OCI-LY7 (cell line): ENCODE measurements around the gene JAM3.

ENCODE experiments used
- CTCF ChIP-seq: fragments of 200-600 bp; sonication (generic); conservative IDR thresholded peaks from 2 replicates; pipeline ENCODE4 v1.5.1; 2014; ENCODE audit warnings: mild to moderate bottlenecking, antibody characterized with exemption, low read length, moderate library complexity, mixed read lengths
- EZH2phosphoT487 ChIP-seq: fragments of 200-600 bp; sonication (generic); IDR thresholded peaks from 2 replicates; pipeline ENCODE4 v1.6.1; 2018; ENCODE audit warnings: low read depth, borderline replicate concordance, mild to moderate bottlenecking, mixed run types, antibody characterized with exemption, low read length, moderate library complexity, mixed read lengths

- TF ChIP-seq CTCF (no peak), EZH2phosphoT487 (no peak)
Measured at GRCh38 chr11:134066943-134067885, 1.7 kb upstream of the JAM3 start.
